Heart right ventricle (tissue), 16 donors: ENCODE data around the gene MYH16. TPM values are rescaled to one million over a fixed set of nuclear protein-coding genes. Genes with fewer than 3 reads are reported as not detected.

Source experiments
- ATAC-seq, 8 donors: fragments of 200-7000 bp; cut with Tn5 transposase; one replicate each; pipeline ENCODE4 v1.9.1; 2020; ENCODE audit warnings: mild to moderate bottlenecking in 8 of 8, moderate library complexity in 8 of 8, moderate number of reproducible peaks in 1 of 8
- DNase-seq, 2 donors: peaks; one replicate each; pipeline ENCODE4 v3.0.0-alpha.2; 2020
- H3K27ac ChIP-seq, 10 donors: fragments of 200-600 bp; sonication (generic) in 2 of 10; one replicate each; pipeline versions ENCODE4 v1.5.0 to v1.8.0; 2020 to 2022; ENCODE audit warnings: mild to moderate bottlenecking in 3 of 10
- H3K27me3 ChIP-seq, 7 donors: fragments of 200-600 bp; one replicate each; pipeline ENCODE4 v1.8.0; 2021 to 2022; ENCODE audit warnings: mild to moderate bottlenecking in 2 of 7
- H3K36me3 ChIP-seq, 9 donors: fragments of 200-600 bp; sonication (generic) in 1 of 9; one replicate each; pipeline versions ENCODE4 v1.5.0 to v1.8.0; 2020 to 2022; ENCODE audit warnings: mild to moderate bottlenecking in 2 of 9
- H3K4me1 ChIP-seq, 9 donors: fragments of 200-600 bp; sonication (generic) in 1 of 9; one replicate each; pipeline versions ENCODE4 v1.5.0 to v1.8.0; 2020 to 2022; ENCODE audit warnings: mild to moderate bottlenecking in 4 of 9
- H3K4me3 ChIP-seq, 10 donors: fragments of 200-600 bp; sonication (generic) in 2 of 10; one replicate each; pipeline versions ENCODE4 v1.5.0 to v1.8.0; 2020 to 2022; ENCODE audit warnings: mild to moderate bottlenecking in 7 of 10, moderate library complexity in 2 of 10
- H3K9me3 ChIP-seq, 11 donors: fragments of 200-600 bp in 10 of 11; sonication (generic) in 2 of 11; one replicate each; pipeline versions ENCODE4 v1.5.0 to v1.8.0; 2013 to 2022; ENCODE audit warnings: mild to moderate bottlenecking in 2 of 11, control low read depth in 1 of 11, moderate library complexity in 1 of 11
- WGBS, 2 donors: extraction: QIAGEN DNeasy Blood & Tissue Kit; methylation state at CpG; one replicate each; pipeline ENCODE4 v1.1.7; 2013; ENCODE audit warnings: inconsistent platforms in 1 of 2; 5-methylcytosine and 5-hydroxymethylcytosine counted together
- intact Hi-C, 10 donors: fragments of 100-400 bp; cut with DNase I; formaldehyde crosslinking; loops; one replicate each; pipeline versions ENCODE4 v1.11.1 to v1.14.2; 2022
- polyA plus RNA-seq, 2 donors: library from polyadenylated mRNA; stranded (reverse); fragments of 200-250 nt; gene quantifications; one replicate each; pipeline ENCODE4 v1.2.3, GENCODE V29; 2013
- total RNA-seq, 10 donors: library from RNA; stranded (reverse); fragmentation: NEBNext Ultra II Directional in 3 of 10; extraction: Animal tissue kit (Norgen Biotek cat#: 25700) in 3 of 10; gene quantifications; one replicate each; pipeline versions ENCODE4 v1.2.1 to v1.2.4, GENCODE V29; 2021 to 2023
- TF ChIP-seq, protein P1 (sequence below), 9 donors: fragments of 200-600 bp; sonication (generic) in 2 of 9; IDR thresholded peaks; one replicate each; pipeline versions ENCODE4 v1.5.0 to v1.8.0; 2021 to 2022; ENCODE audit warnings: antibody characterized with exemption in 9 of 9, mild to moderate bottlenecking in 5 of 9, moderate library complexity in 1 of 9
- donor health status: Arrhythmogenic right ventricular cardiomyopathy.
- donor health status: ischemic (EF 13 %, LVEDD 7.1; RV severe dilation, severe dysfunction).
- donor health status: healthy with polysubstance abuse.
- donor health status: DM: no; HTN: yes; CAD: no.
- donor health status: DM: no; HTN: no; CAD: no.
- donor health status: ischemic (EF 25% LVEDD 6.9; RV normal size, moderate dysfunction).
- donor health status: ischemic (EF 25% LVEDD 5.7; RV mildly dilated, moderate dysfunction).
- donor health status: healthy.
- donor health status: DM: yes; HTN: yes; CAD: no.
- donor health status: Ischemic cardiomyopathy.
- donor health status: ischemic (EF 35%, LVEDD 5.7; RV mildly dilated, moderate dysfunction).
- donor health status: nonischemic (EF 11% LVEDD 7.7; RV severe dilation, severe dysfunction).
- donor health status: DM: yes; HTN: yes; CAD: no.
- donor health status: PGD.
- donor health status: ischemic (EF 29% LVEDD 5.4; RV normal size, mild dysfunction).
- donor health status: nonischemic (EF 23%, LVEDD 6.1; RV moderate dilation, normal function).

Gene MYH16
- total and polyA plus RNA-seq, 12 donors = not detected

DNA sequence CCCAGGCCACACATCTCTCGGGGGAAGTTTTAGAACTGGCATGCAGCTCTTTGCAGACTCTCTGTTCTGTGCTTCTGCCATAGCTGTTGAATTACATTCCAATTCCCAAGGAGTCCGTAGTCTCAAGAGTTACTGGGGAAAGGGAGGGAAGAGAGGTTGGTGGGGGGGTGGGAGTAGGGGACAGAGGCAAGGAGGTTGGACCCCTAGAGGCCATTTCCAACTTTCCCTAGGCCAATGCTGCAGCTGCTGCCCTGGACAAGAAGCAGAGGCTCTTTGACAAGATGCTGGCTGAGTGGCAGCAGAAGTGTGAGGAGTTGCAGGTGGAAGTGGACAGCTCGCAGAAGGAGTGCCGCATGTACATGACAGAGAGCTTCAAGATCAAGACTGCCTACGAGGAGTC lies 23.8 kb downstream of the MYH16 start:
- no peaks in the 10 kb centered on the region for H3K36me3 ChIP-seq
- H3K27me3 ChIP-seq = no peaks in the 10 kb centered on the region
- ATAC-seq (no peak), DNase-seq (no peak)
- H3K27ac ChIP-seq = no peak overlapping the region
- intact Hi-C loops = no loop called here
- no peaks in the 10 kb centered on the region for H3K9me3 ChIP-seq
- WGBS, 2 donors = 67 to 80% methylated on average over 5 of the region's 5 CpGs
- H3K4me1 ChIP-seq = no peaks in the 10 kb centered on the region
- TF ChIP-seq, protein P1, sequence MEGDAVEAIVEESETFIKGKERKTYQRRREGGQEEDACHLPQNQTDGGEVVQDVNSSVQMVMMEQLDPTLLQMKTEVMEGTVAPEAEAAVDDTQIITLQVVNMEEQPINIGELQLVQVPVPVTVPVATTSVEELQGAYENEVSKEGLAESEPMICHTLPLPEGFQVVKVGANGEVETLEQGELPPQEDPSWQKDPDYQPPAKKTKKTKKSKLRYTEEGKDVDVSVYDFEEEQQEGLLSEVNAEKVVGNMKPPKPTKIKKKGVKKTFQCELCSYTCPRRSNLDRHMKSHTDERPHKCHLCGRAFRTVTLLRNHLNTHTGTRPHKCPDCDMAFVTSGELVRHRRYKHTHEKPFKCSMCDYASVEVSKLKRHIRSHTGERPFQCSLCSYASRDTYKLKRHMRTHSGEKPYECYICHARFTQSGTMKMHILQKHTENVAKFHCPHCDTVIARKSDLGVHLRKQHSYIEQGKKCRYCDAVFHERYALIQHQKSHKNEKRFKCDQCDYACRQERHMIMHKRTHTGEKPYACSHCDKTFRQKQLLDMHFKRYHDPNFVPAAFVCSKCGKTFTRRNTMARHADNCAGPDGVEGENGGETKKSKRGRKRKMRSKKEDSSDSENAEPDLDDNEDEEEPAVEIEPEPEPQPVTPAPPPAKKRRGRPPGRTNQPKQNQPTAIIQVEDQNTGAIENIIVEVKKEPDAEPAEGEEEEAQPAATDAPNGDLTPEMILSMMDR (IDR thresholded peaks at IDR 0.05) = no peak
- no peak overlapping the region for H3K4me3 ChIP-seq

DNA sequence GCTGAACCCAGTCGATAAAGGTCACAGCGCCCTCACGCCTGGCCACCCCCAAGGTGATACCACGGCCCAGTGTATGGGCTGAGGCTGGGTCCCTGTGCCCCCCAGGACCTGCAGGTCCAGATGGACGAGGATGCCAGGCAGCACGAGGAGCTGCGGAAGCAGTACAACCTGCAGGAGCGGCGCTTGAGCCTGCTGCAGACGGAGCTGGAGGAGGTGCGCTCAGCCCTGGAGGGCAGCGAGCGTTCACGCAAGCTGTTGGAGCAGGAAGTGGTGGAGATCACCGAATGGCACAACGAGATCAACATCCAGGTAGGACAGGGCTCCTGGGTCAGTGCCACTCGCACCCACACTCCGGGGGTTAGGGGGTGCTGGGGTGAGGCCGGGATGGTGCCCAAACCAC lies 28.9 kb downstream of the MYH16 start:
- H3K36me3 ChIP-seq = no peaks in the 10 kb centered on the region
- no peaks in the 10 kb centered on the region for H3K9me3 ChIP-seq
- intact Hi-C loops = loop anchor here in 1 of 10 donors (10.0 kb wide), 1 partner anchor 147 kb away; no protein-coding TSS in a partner anchor
- ATAC-seq (no peak), DNase-seq (no peak)
- H3K4me3 ChIP-seq = no peak overlapping the region
- no peaks in the 10 kb centered on the region for H3K27me3 ChIP-seq
- no peaks in the 10 kb centered on the region for H3K4me1 ChIP-seq
- TF ChIP-seq, protein P1 (IDR thresholded peaks at IDR 0.05) = no peak
- H3K27ac ChIP-seq = no peak overlapping the region
- WGBS, 2 donors = 87 to 88% methylated on average over 19 of the region's 19 CpGs

- no peak for DNase-seq
- intact Hi-C loops = loop anchor here in 1 of 10 donors (10.0 kb wide), 1 partner anchor 151 kb away; no protein-coding TSS in a partner anchor
- WGBS, 2 donors = 83% methylated on average over 16 of the region's 16 CpGs
- Histone ChIP-seq H3K36me3 (no peaks in the 10 kb centered on the region), H3K4me3 (no peak overlapping the region), H3K4me1 (no peaks in the 10 kb centered on the region), H3K9me3 (peaks cover 0 to 12% (median 5%) of the 10 kb centered on the region in 11 donors), H3K27me3 (no peaks in the 10 kb centered on the region), H3K27ac (no peak overlapping the region)
- TF ChIP-seq, protein P1 (IDR thresholded peaks at IDR 0.05) = no peak
- ATAC-seq = no peak
These were observed 33.0 kb downstream of the MYH16 start for GRCh38 chr7:99305473-99306260.

- Histone ChIP-seq H3K4me1 (peaks cover 0 to 9% (median 2%) of the 10 kb centered on the region in 9 donors), H3K27me3 (no peaks in the 10 kb centered on the region), H3K4me3 (no peak overlapping the region), H3K27ac (no peak overlapping the region), H3K9me3 (peaks cover 0 to 12% (median 5%) of the 10 kb centered on the region in 11 donors), H3K36me3 (no peaks in the 10 kb centered on the region)
- intact Hi-C loops = loop anchor here in 1 of 10 donors (10.0 kb wide), 1 partner anchor 154 kb away; no protein-coding TSS in a partner anchor
- WGBS, 2 donors = 92 to 93% methylated on average over 7 of the region's 7 CpGs
- TF ChIP-seq, protein P1 (IDR thresholded peaks at IDR 0.05) = no peak
- DNase-seq (no peak), ATAC-seq (no peak)
These were observed 35.9 kb downstream of the MYH16 start for GRCh38 chr7:99308461-99309074.
